ENCODE measurements around the gene HDGF.
"Not testable (repeated sequence)": the region's sequence is repeated elsewhere in the genome, so short reads cannot be mapped to it uniquely, and the experiment has no call there.

- TF ChIP-seq CTCF (IDR thresholded peaks at IDR 0.05; ENCODE audit: low read length); EZH2 (IDR thresholded peaks at IDR 0.05; ENCODE audit: borderline replicate concordance, low read length): not testable (repeated sequence)
Measured at GRCh38 chr1:156757572-156758253, 6.2 kb upstream of the HDGF start.
